Smooth muscle cell (in vitro differentiated cells): ENCODE data around the gene CTTN. TPM values are rescaled to one million over a fixed set of nuclear protein-coding genes. Genes with fewer than 3 reads are reported as not detected.

Experiments
- DNase-seq: peaks from one replicate; lab custom pipeline; 2025; ENCODE audit not compliant: unreplicated experiment; lab: John Stamatoyannopoulos, UW
- H2AFZ ChIP-seq: fragments of 200-600 bp; sonication (generic); 2 replicates; pipeline ENCODE4 v1.6.0; 2016; ENCODE audit warnings: antibody characterized with exemption, low read depth, mild to moderate bottlenecking
- H3F3A ChIP-seq: fragments of 200-600 bp; sonication (generic); 2 replicates; pipeline ENCODE4 v1.6.0; 2017; ENCODE audit warnings: antibody characterized with exemption, low read depth
- H3K27ac ChIP-seq: fragments of 200-600 bp; sonication (generic); 2 replicates; pipeline ENCODE4 v1.5.1; 2016; ENCODE audit warnings: low read depth, mild to moderate bottlenecking
- H3K27me3 ChIP-seq: fragments of 200-600 bp; sonication (generic); 2 replicates; pipeline ENCODE4 v1.6.1; 2016; ENCODE audit warnings: low read depth, mild to moderate bottlenecking
- H3K36me3 ChIP-seq: fragments of 200-600 bp; sonication (generic); 2 replicates; pipeline ENCODE4 v1.5.1; 2016; ENCODE audit warnings: low read depth
- H3K4me1 ChIP-seq: fragments of 200-600 bp; sonication (generic); 2 replicates; pipeline ENCODE4 v1.5.1; 2016; ENCODE audit warnings: low read depth
- H3K4me2 ChIP-seq: fragments of 200-600 bp; sonication (generic); 2 replicates; pipeline ENCODE4 v1.6.0; 2016; ENCODE audit warnings: mild to moderate bottlenecking
- H3K4me3 ChIP-seq: fragments of 200-600 bp; sonication (generic); 2 replicates; pipeline ENCODE4 v1.5.1; 2016; ENCODE audit warnings: mild to moderate bottlenecking
- H3K79me2 ChIP-seq: fragments of 200-600 bp; sonication (generic); 2 replicates; pipeline ENCODE4 v1.6.0; 2016; ENCODE audit warnings: low read depth, mild to moderate bottlenecking
- H3K9ac ChIP-seq: fragments of 200-600 bp; sonication (generic); 2 replicates; pipeline ENCODE4 v1.6.0; 2016; ENCODE audit warnings: low read depth
- H3K9me3 ChIP-seq: fragments of 200-600 bp; sonication (generic); replicated peaks from 2 replicates; pipeline ENCODE4 v1.5.1; 2016; ENCODE audit warnings: low read depth
- H4K20me1 ChIP-seq: fragments of 200-600 bp; sonication (generic); 2 replicates; pipeline ENCODE4 v1.6.0; 2016; ENCODE audit warnings: low read depth
- WGBS: methylation state at CpG from one replicate; pipeline ENCODE4 v1.1.7; 2016; ENCODE audit warnings: low lambda C conversion rate; 5-methylcytosine and 5-hydroxymethylcytosine counted together
- polyA plus RNA-seq: library from polyadenylated mRNA; unstranded; fragments of >200 nt; fragmentation: Nextera tagmentation; extraction: Ambion mirVana; gene quantifications from 2 replicates; pipeline ENCODE4 v1.2.1, GENCODE V29; 2016
- total RNA-seq: library from RNA; depleted of rRNA; stranded (reverse); fragments of >200 nt; gene quantifications from 2 replicates; pipeline ENCODE4 v1.2.3, GENCODE V29; 2014
- TF ChIP-seq, protein P1 (sequence below): fragments of 200-600 bp; sonication (generic); IDR thresholded peaks from 2 replicates; pipeline ENCODE4 v1.5.1; 2017; ENCODE audit warnings: borderline replicate concordance, mild to moderate bottlenecking, antibody characterized with exemption; ENCODE audit not compliant: insufficient read depth, poor library complexity, severe bottlenecking

CTTN gene
- total and polyA plus RNA-seq, 2 experiments from 2014 or later = 64.7 to 173 TPM

DNA sequence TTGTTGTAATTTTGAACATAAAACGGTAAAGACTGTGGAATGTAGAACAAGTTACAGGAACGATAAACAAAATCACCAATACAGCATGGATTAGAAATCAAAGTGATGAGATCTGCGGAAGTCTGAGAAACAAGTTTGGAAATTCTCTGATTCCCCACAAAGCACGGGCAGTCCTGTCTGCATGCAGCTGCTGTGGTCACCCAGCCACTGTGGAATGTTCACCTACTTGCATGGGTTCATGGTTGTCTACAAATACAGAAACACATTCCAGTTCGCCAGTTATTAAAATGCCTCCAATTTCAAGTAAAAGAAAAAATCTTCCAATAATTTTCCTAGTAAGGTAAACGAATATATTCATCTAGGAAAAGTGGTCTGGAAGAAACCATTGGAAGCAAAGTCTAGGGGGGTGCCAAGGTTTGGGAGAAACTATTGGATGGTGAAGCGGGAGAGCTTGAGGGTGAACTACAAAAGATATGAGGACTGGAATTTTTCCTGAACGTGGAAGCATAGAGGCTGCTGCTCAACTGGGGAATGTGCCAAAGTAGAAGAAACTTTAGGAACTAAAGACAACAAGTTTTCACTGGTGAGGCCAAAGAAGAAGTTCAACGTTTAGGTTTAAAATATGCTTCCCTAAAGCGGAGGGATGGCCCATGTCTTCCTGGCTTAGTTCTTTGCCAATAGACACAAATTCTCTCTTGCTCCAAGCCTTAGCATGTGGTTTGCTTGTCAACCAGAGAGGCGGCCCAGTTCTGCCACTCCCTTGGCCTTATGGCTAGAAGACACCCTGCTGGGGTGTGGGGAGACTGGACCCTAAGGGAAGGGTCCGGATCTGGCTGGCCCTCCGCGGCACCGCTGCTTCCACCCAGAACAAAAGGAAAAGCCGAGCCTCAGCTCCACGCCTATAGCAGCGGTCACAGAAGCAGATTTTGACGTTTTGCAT, 70.2 kb downstream of the CTTN start:
- no peaks in the 10 kb centered on the region for H4K20me1 ChIP-seq
- no peak overlapping the region for H3K4me3 ChIP-seq
- no peaks in the 10 kb centered on the region for H3K4me1 ChIP-seq
- H3K9me3 ChIP-seq = no peaks in the 10 kb centered on the region
- 91% methylated on average over 19 of the region's 19 CpGs for WGBS
- TF ChIP-seq, protein P1, sequence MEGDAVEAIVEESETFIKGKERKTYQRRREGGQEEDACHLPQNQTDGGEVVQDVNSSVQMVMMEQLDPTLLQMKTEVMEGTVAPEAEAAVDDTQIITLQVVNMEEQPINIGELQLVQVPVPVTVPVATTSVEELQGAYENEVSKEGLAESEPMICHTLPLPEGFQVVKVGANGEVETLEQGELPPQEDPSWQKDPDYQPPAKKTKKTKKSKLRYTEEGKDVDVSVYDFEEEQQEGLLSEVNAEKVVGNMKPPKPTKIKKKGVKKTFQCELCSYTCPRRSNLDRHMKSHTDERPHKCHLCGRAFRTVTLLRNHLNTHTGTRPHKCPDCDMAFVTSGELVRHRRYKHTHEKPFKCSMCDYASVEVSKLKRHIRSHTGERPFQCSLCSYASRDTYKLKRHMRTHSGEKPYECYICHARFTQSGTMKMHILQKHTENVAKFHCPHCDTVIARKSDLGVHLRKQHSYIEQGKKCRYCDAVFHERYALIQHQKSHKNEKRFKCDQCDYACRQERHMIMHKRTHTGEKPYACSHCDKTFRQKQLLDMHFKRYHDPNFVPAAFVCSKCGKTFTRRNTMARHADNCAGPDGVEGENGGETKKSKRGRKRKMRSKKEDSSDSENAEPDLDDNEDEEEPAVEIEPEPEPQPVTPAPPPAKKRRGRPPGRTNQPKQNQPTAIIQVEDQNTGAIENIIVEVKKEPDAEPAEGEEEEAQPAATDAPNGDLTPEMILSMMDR = no peak
- no peaks in the 10 kb centered on the region for H3K36me3 ChIP-seq
- H3K27ac ChIP-seq = no peak overlapping the region
- H3K9ac ChIP-seq = no peak overlapping the region
- H3K4me2 ChIP-seq = no peak overlapping the region
- no peak overlapping the region for H2AFZ ChIP-seq
- H3K79me2 ChIP-seq = no peaks in the 10 kb centered on the region
- H3K27me3 ChIP-seq = no peaks in the 10 kb centered on the region
- H3F3A ChIP-seq = no peaks in the 10 kb centered on the region
- no peak for DNase-seq

DNA sequence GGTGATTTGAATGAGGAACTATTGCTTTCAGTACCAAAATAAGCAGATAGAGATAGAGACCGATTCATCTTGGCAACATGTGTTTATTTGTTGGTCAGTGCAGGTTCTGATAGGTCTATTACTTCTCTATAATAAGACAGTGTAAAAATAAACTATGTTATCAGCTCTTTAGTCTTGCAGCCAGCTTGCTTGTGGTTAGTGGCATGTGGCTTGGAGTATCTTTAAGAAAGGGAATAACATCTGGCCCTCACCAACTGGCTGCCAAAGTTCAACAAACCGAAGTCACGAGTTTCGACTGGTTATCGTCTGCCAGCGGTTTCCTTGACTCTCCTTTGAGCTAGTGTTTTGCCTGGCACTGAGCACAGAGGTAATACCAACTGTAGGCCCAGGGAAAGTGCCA, 71.8 kb downstream of the CTTN start:
- TF ChIP-seq, protein P1 = no peak
- Histone ChIP-seq H4K20me1 (no peaks in the 10 kb centered on the region), H3K27me3 (no peaks in the 10 kb centered on the region), H3K9me3 (no peaks in the 10 kb centered on the region), H3K79me2 (no peaks in the 10 kb centered on the region), H3K36me3 (no peaks in the 10 kb centered on the region), H3K4me1 (no peaks in the 10 kb centered on the region), H3K4me3 (no peak overlapping the region), H3F3A (no peaks in the 10 kb centered on the region), H3K27ac (no peak overlapping the region), H2AFZ (no peak overlapping the region), H3K4me2 (no peak overlapping the region), H3K9ac (no peak overlapping the region)
- DNase-seq = no peak
- 49% methylated on average over 6 of the region's 6 CpGs for WGBS

DNA sequence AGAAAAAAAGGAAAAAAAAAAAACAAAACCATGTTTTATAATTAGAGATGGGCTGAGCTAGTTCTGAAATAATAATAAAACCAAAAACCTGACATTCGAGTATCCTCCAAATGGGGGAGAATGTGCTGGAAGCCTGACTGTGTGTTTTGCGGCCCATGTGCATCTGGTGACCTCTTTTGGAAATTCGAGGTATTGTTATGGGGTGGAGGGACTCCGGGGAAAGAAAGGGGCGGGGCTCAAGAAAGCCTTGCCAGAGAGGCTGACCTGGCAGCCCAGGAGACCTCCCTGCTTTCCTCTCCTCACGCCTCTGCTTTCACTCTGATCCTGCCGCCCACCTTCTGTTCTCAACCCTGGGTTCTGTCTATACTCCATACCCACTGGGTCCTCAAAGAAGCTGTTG, 72.9 kb downstream of the CTTN start:
- TF ChIP-seq, protein P1 = peak; percentile 8
- no peaks in the 10 kb centered on the region for H3K36me3 ChIP-seq
- no peaks in the 10 kb centered on the region for H3F3A ChIP-seq
- H3K27me3 ChIP-seq = no peaks in the 10 kb centered on the region
- H3K9ac ChIP-seq = no peak overlapping the region
- no peak overlapping the region for H3K27ac ChIP-seq
- no peak overlapping the region for H3K4me2 ChIP-seq
- H3K9me3 ChIP-seq = no peaks in the 10 kb centered on the region
- H2AFZ ChIP-seq = no peak overlapping the region
- H4K20me1 ChIP-seq = no peaks in the 10 kb centered on the region
- H3K79me2 ChIP-seq = no peaks in the 10 kb centered on the region
- no peak overlapping the region for H3K4me3 ChIP-seq
- DNase-seq = no peak
- 33% methylated on average over 7 of the region's 7 CpGs for WGBS
- no peaks in the 10 kb centered on the region for H3K4me1 ChIP-seq

DNA sequence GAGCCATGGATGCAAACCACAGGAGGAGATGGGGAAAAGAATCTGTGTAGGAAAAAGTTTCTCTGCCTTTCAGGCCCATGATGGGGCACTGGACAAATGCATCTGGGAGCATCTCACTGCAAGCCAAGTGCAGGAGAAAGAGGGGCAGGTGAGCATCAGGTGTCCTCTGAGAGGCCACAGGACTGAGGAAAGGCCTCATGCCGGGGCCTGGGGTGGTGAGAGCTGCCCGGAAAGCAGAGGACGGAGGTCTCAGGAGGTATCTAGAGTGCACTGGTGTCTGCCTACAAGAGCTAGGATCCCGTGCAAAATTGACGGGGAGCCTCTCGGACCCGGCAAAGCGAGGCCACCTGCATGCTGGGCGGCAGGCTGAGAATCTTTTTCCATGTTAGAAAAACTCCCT, 73.9 kb downstream of the CTTN start:
- WGBS = 94% methylated on average over 9 of the region's 9 CpGs
- TF ChIP-seq, protein P1 = no peak
- Histone ChIP-seq H3K79me2 (no peaks in the 10 kb centered on the region), H3F3A (no peaks in the 10 kb centered on the region), H3K27ac (no peak overlapping the region), H3K4me1 (no peaks in the 10 kb centered on the region), H3K9me3 (no peaks in the 10 kb centered on the region), H4K20me1 (no peaks in the 10 kb centered on the region), H2AFZ (no peak overlapping the region), H3K4me2 (no peak overlapping the region), H3K27me3 (no peaks in the 10 kb centered on the region), H3K36me3 (no peaks in the 10 kb centered on the region), H3K9ac (no peak overlapping the region), H3K4me3 (no peak overlapping the region)
- DNase-seq = no peak
